GM20431 (cell line): Measurements from ENCODE around the gene SLC35G2.
"Not testable (repeated sequence)": the region's sequence is repeated elsewhere in the genome, so short reads cannot be mapped to it uniquely, and the experiment has no call there.

Experiments used
- in situ Hi-C: fragments of 300-500 bp; cut with MseI, MboI; formaldehyde crosslinking; loops from one replicate; pipeline ENCODE4 v1.15.0; 2020; ENCODE audit warnings: low sequenced_read_pairs; ENCODE audit not compliant: unreplicated experiment

Gene SLC35G2

DNA sequence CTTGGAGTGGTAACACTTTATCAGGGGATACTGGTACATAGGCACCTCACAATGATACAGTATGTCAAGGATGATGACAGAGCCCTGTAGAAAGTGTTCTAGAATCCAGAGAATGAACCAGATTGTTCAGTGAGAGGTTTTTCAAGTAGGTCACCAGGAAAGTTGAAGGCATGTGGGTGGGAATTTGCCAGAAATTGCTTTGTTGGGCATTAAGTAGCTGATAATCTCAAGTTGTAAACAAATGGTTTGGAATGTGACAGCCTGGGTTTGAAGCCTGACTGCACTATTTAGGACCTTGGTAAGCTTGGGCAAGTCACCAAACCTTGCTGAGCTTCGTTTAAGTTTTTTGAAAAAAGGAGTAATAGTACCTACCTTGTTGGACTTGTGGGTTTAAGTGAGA is 12.5 kb downstream of the SLC35G2 start:
- in situ Hi-C loops, result no loop called here

DNA sequence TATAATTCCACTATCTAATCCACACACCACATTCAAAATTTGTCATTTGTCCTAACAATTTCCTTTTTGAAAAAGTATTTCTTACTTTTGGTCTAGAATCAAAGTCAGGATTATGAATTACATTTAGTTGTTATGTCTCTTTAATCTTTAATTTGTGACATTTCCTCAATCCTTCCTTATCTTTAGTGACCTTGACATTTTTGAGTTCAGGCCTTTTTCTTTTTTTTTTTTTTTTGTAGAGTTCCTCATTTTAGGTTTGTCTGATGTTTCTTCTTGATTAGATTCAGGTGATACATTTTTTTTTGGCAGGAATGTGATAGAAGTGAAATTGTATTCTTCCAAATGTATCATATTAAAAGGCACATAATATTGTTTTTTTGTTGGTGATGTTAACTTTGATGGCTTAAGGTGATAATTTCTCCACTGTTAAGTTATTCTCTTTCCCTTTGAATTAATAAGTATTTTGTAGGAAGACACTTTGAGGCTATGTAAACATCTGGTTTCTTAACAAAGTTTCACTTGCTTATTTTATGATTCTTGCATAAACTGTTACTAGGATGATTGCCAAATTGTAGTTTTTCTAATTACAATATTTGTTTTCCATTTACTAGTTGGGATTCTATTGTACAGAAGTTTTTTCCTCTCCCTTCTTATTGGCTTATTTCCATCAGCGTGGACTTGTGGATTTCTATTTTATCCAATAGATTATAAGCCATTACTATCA is 16.3 kb downstream of the SLC35G2 start:
- in situ Hi-C loops, result no loop called here

DNA sequence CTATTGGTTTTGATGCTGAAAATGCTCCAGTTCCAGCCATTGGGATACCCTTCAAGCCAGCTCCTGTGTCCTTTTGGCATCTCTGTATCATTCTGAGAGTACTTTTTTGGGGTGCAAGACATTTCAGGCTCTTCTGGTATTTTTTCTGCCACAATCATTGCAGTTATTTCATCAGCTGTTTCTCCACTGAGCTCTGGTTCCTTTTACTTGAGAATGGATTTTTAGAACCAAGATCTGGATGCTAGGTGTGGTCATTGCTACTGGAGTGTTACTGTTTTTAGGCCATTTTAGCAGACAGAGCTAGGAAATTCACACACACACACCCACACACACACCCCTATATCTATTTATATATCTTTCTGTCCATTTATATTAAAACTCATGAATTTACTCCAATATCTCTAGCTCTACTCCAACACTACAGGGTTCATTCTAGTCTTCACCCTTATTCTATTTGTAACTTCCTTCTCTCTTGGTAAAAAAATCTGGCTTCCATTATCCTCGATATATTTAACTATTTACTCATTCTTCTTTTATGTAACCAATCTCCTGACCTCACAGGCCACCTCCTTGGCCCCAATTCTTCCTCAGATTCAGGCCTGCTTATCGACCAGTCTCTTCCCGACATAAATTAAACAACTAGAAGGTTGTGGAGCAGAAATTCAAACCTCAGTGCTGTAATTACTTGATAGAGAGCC is 17.0 kb downstream of the SLC35G2 start:
- in situ Hi-C loops, result no loop called here

DNA sequence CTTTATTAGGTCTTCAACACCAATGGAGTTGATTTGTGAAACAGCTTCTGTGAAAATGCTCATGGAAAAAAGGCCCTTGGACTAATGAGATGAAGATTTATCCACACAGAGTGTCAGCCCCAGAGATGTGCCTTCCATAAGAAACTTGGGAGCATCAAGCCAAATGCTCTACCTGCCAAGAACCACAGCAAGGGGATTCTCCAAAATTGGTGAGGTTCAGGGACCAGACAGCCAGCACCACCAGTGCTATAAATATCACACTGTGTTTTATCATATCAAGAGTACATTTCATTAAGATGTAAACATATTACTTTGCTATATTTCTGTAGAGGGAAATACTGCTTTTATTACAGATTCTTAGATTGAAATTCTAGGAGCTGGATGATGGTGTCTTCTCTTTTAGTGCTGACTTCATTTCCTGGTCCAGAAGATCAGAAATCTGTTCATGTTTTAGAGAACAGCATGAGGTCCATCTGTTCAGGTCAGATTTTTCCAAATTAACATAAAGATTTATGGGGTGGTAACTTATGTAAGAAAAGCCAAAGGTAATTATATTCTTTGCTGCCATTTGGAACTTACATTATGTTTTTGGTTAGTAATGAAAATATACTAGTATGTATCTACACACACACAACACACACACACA is 17.7 kb downstream of the SLC35G2 start:
- in situ Hi-C loops, result no loop called here

DNA sequence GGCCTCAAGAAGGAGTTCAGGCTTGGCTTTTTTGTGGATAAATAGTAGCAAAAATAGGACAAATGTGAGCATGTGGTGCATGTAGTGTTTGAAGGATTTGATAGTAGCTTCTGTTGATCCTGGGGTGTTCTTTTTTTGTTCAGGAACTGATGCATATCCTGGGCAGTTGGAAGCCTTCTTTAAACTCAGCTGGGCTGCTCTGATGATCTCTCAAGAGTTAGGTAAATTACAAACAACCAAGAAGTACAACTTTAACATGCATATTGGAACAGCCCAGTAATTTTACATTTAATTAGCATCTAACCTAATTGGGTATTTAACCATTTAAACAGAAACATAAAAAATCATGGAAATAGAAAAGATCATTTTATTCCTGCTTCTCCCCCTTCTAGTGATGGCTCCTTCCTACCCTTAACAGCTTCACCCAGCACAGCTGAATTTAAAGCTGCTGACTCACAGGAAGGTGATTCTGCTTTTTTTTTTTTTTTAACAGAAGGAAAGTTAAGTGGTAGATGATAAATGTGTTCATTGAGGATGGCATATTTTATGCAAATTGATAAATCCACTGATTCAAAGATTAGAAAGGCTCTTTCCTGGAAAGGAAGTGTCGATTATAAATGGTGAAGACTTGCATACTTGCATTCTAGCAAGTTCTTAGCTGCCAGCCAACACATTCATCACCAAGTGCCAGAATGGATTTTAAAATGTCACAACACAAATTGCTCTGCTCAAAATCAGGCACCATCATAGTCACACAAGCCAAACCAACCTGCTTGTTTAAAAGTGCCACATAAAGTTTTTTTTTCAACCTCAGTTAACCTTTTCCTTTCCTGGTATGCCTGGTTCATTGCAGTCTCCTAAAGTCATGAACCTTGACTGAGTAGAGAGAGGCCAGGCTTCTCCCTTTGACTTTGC is 20.0 kb downstream of the SLC35G2 start:
- in situ Hi-C loops, result no loop called here

DNA sequence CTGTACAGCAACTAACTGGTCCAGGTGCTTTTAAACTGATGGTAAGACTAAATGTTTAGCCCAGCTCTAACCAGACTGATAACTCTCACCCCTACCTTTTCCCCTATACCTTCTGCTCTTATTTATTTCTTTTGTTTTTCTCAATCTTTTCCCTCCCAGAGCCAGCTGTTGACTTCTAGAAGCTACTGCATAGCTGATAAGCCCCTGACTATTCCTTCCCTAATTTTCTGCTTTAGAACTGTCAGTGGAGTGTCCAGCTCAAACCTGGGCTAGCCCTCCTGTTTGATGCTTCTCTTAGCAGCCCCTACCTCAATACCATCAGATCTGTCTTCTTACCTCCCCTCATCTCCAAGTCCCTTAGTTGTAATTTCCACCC is 20.6 kb downstream of the SLC35G2 start:
- in situ Hi-C loops, result no loop called here

DNA sequence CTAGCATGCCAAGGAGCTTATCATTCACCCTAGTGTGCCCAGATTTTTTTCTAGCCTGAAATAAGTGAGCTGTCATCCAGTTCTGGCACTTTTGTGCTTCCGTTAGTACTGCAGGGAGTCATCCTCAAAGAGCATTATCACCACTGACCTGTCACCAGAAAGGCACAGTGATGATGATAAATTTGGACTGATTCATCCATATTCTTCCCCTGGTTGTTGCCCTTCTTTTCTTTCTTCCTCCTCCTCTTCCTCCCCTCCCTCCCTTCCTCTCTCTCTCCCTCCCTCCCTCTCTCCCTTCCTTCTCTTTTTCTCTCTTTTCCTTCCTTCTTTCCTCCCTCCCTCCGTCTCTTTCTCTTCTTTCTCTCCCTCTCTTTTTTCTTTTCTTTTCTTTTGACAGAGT is 21.3 kb downstream of the SLC35G2 start:
- in situ Hi-C loops, result no loop called here

GRCh38 chr3:136842294-136842693 is 23.4 kb downstream of the SLC35G2 start:
- in situ Hi-C loops, result no loop called here

DNA sequence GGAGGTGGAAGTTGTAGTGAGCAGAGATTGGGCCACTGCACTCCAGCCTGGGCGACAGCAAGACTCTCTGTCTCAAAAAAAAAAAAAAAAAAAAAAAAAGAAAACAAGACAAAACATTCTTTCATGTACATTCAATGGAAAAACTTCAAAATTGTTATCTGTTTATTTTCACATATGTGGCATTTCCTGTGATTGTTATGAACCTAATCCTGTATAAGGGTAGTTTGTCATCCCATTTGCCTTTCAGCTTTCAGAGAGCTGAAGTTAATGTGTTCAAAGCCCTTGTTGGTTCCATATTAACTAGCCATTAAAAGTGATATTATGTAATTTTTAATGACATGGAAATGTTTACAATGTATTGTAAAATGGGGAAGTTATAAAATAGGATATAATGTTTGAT is 25.8 kb downstream of the SLC35G2 start:
- in situ Hi-C loops, result no loop called here

GRCh38 chr3:136852180-136852579 is 33.3 kb downstream of the SLC35G2 start:
- in situ Hi-C loops, result no loop called here

DNA sequence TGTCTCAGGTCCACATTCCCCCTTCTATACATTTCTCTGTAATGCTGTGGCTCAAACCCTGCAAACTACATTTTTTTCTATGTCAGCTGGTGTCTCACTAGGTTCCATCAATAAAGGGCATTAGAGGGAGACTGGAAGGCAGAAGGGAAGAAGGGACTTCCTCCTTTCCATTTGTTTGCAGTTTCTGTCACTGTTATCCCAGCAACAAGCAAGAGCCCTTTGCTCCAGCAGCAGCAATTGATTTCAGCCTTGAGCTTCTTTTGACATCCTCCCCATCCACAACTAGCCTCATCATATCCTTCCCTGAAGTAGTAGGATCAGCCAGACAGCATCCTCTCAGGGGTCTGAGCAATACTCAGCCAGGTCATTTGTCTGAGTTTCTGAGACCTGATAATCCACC is 37.7 kb downstream of the SLC35G2 start:
- in situ Hi-C loops, result no loop called here

DNA sequence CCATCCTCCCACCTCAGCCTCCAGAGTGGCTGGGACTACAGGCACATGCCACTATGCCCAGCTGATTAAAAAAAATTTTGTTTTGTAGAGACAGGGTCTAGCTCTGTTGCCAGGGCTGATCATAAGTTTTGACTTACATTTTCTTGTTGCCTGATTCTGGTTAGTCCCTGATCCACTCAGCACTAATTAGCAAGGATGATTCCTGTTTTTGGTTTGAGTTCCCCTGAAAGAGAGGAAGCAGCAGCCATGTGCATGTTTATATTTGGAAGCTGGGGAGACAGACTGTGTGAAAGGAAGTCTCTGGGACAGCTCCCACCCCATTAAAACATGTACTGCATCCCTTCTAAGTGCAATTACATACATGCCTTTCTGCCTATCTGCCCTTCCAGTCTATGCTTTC is 39.5 kb downstream of the SLC35G2 start:
- in situ Hi-C loops, result no loop called here

DNA sequence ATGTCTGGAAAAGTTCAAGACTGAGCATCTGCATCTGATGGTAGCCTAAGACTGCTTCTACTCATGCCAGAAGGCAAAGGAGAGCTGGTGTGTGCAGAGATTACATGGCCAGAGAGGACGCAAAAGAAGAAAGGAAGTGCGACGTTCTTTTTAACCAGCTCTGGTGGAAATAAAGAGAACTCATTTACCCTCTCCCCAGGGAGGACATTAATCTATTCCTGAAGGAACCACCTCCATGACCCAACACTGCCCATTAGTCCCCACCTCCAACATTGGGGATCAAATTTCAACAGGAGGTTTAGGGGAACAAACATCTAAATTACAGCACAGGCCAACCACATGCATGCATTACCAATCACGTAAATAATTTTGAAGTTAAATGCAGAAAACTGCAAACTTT is 41.6 kb downstream of the SLC35G2 start:
- in situ Hi-C loops, result no loop called here

- in situ Hi-C loops, result no loop called here
Measured at GRCh38 chr3:136861890-136862616, 43.1 kb downstream of the SLC35G2 start, which contains the start of gene NCK1. TSS of gene NCK1 (plus strand) at chr3:136862208. CDS start at chr3:136928002, 65,794 bp downstream.

GRCh38 chr3:136862617-136863322 is 43.8 kb downstream of the SLC35G2 start:
- in situ Hi-C loops, result no loop called here

- in situ Hi-C loops, result no loop called here
Measured at GRCh38 chr3:136869282-136869681, 50.4 kb downstream of the SLC35G2 start.

DNA sequence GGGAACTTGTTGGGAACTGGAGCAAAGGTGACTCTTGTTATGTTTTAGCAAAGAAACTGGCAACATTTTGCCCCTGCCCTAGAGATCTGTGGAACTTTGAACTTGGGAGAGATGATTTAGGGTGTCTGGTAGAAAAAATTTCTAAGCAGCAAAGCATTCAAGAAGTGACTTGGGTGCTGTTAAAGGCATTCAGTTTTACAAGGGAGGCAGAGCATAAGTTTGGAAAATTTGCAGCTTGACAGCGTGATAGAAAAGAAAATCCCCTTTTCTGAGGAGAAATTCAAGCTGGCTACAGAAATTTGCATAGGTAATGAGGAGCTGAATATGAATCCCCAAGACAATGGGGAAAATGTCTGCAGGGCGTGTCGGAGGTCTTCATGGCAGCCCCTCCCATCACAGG is 53.3 kb downstream of the SLC35G2 start:
- in situ Hi-C loops, result not testable (repeated sequence)

DNA sequence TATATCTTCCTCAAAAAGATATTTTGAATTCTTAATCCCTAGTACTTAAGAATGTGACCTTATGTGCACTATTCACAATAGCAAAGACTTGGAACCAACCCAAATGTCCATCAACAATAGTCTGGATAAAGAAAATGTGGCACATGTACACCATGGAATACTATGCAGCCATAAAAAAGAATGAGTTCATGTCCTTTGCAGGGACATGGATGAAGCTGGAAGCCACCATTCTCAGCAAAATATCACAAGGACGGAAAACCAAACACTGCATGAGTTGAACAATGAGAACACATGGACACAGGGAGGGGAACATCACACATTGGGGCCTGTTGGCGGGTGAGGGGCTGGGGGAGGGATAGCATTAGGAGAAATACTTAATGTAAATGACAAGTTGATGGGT is 60.6 kb downstream of the SLC35G2 start:
- in situ Hi-C loops, result not testable (repeated sequence)

DNA sequence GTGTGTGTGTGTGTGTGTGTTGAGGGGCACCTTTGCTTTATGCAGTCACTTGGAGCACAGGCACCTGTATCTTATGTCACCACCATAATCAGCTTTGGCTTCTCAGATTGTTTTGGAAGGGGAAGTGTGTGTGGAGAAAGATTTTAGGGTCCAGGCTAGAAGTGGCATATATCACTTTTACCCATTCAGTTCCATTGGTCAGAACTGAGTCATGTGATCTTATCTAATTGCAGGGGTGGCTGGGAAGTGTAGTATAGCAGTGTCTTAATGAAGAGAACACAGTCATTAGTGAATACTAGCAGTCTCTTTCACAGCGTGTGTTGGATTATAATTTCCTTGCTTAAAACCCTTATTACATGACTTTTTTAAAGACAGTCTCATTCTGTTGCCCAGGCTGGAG is 63.6 kb downstream of the SLC35G2 start:
- in situ Hi-C loops, result no loop called here
